Neuronal stem cell (in vitro differentiated cells): ENCODE results near the gene RNF113B.

ENCODE experiments used
- DNase-seq: peaks from one replicate; pipeline ENCODE4 v3.0.0-alpha.2; 2013; ENCODE audit warnings: low spot score
- H2AFZ ChIP-seq: one replicate; pipeline ENCODE4 v1.6.1; 2013; ENCODE audit warnings: mild to moderate bottlenecking, low read length, inconsistent platforms
- H2AK5ac ChIP-seq: 2 replicates; pipeline ENCODE4 v1.6.1; 2013; ENCODE audit warnings: low read depth, mild to moderate bottlenecking, inconsistent platforms, low read length, moderate library complexity, mixed read lengths
- H2BK120ac ChIP-seq: 2 replicates; pipeline ENCODE4 v1.6.1; 2013; ENCODE audit warnings: low read depth, mild to moderate bottlenecking, inconsistent platforms, low read length, moderate library complexity, mixed read lengths
- H2BK12ac ChIP-seq: one replicate; pipeline ENCODE4 v1.6.1; 2013; ENCODE audit warnings: low read length, inconsistent platforms
- H2BK15ac ChIP-seq: 2 replicates; pipeline ENCODE4 v1.6.1; 2013; ENCODE audit warnings: mild to moderate bottlenecking, low read length, inconsistent platforms, mixed read lengths
- H2BK5ac ChIP-seq: one replicate; pipeline ENCODE4 v1.6.1; 2013; ENCODE audit warnings: inconsistent platforms, mild to moderate bottlenecking, low read length, moderate library complexity
- H3K14ac ChIP-seq: one replicate; pipeline ENCODE4 v1.6.1; 2013; ENCODE audit warnings: low read length, inconsistent platforms
- H3K18ac ChIP-seq: 2 replicates; pipeline ENCODE4 v1.6.1; 2013; ENCODE audit warnings: low read length, inconsistent platforms
- H3K23ac ChIP-seq: 2 replicates; pipeline ENCODE4 v1.6.1; 2013; ENCODE audit warnings: low read depth, mild to moderate bottlenecking, mixed read lengths, low read length, inconsistent platforms; ENCODE audit not compliant: poor library complexity
- H3K27ac ChIP-seq: replicated peaks from 3 replicates; pipeline ENCODE4 v1.5.1; 2013; ENCODE audit warnings: low read length, inconsistent platforms
- H3K27me3 ChIP-seq, 3 experiments: 2 replicates each; pipeline ENCODE4 v1.6.1; 2013; ENCODE audit warnings: low read length in 3 of 3, mild to moderate bottlenecking in 2 of 3, inconsistent platforms in 1 of 3, low read depth in 1 of 3, mixed read lengths in 1 of 3, moderate library complexity in 1 of 3; ENCODE audit not compliant: control insufficient read depth in 3 of 3, insufficient read depth in 3 of 3
- H3K36me3 ChIP-seq, 2 donors: replicated peaks in 1 of 2; 2 replicates each; pipeline ENCODE4 v1.6.1; 2013; ENCODE audit warnings: low read length in 2 of 2; ENCODE audit not compliant: control insufficient read depth in 2 of 2, insufficient read depth in 2 of 2
- H3K4ac ChIP-seq: 2 replicates; pipeline ENCODE4 v1.6.1; 2013; ENCODE audit warnings: inconsistent platforms, mild to moderate bottlenecking, low read length, moderate library complexity
- H3K4me1 ChIP-seq, 2 donors: 1 replicate in 1 of 2; 2 replicates in 1 of 2; pipeline ENCODE4 v1.6.1; 2013; ENCODE audit warnings: low read length in 2 of 2, low read depth in 1 of 2; ENCODE audit not compliant: control insufficient read depth in 2 of 2, insufficient read depth in 1 of 2
- H3K4me2 ChIP-seq: one replicate; pipeline ENCODE4 v1.6.1; 2013; ENCODE audit warnings: mild to moderate bottlenecking, low read length, inconsistent platforms; ENCODE audit not compliant: insufficient read depth, poor library complexity, severe bottlenecking
- H3K4me3 ChIP-seq, 2 donors: 2 replicates each; pipeline ENCODE4 v1.5.1; 2013; ENCODE audit warnings: low read length in 2 of 2, mild to moderate bottlenecking in 2 of 2, inconsistent platforms in 1 of 2, moderate library complexity in 1 of 2
- H3K79me1 ChIP-seq: one replicate; pipeline ENCODE4 v1.6.1; 2013; ENCODE audit warnings: low read depth, mild to moderate bottlenecking, inconsistent platforms, low read length, moderate library complexity
- H3K9ac ChIP-seq: one replicate; pipeline ENCODE4 v1.6.1; 2013; ENCODE audit warnings: mild to moderate bottlenecking, low read depth, low read length, inconsistent platforms; ENCODE audit not compliant: poor library complexity
- H3K9me3 ChIP-seq, 2 donors: replicated peaks in 1 of 2; 2 replicates each; pipeline versions ENCODE3 to v1.6.1; 2013; ENCODE audit warnings: low read length in 2 of 2, mild to moderate bottlenecking in 2 of 2, inconsistent platforms in 1 of 2, low read depth in 1 of 2, mixed read lengths in 1 of 2, moderate library complexity in 1 of 2; ENCODE audit not compliant: control insufficient read depth in 2 of 2, insufficient read depth in 1 of 2
- H4K8ac ChIP-seq: one replicate; pipeline ENCODE4 v1.6.1; 2013; ENCODE audit warnings: low read depth, mild to moderate bottlenecking, inconsistent platforms, low read length, moderate library complexity
- H4K91ac ChIP-seq: one replicate; pipeline ENCODE4 v1.6.1; 2013; ENCODE audit warnings: low read length, low read depth, mild to moderate bottlenecking, inconsistent platforms; ENCODE audit not compliant: poor library complexity
- WGBS, 2 donors: extraction: QIAGEN DNeasy Blood & Tissue Kit; methylation state at CpG; one replicate each; pipeline ENCODE4 v1.1.7; 2013; ENCODE audit warnings: missing lambda C conversion rate in 2 of 2, mixed read lengths in 1 of 2; ENCODE audit not compliant: insufficient read length in 2 of 2, insufficient replicate concordance in 1 of 2; ENCODE audit errors: extremely low coverage in 2 of 2; 5-methylcytosine and 5-hydroxymethylcytosine counted together

The RNF113B gene

GRCh38 chr13:98180092-98180491, 3.0 kb upstream of the RNF113B start:
- Histone ChIP-seq H4K8ac (no peak overlapping the region), H4K91ac (no peak overlapping the region), H3K4me3 (no peak overlapping the region), H2BK15ac (no peak overlapping the region), H3K4me1 (peaks cover 0 to 2% of the 10 kb centered on the region in 2 donors), H3K27me3 (no peaks in the 10 kb centered on the region), H3K23ac (no peak overlapping the region), H3K18ac (no peak overlapping the region), H2BK12ac (no peak overlapping the region), H2BK5ac (no peak overlapping the region), H2BK120ac (no peak overlapping the region), H3K14ac (no peak overlapping the region), H3K27ac (no peak overlapping the region), H3K4me2 (no peak overlapping the region), H3K9ac (no peak overlapping the region), H3K4ac (no peak overlapping the region), H2AK5ac (no peak overlapping the region), H3K36me3 (peaks cover 5 to 10% of the 10 kb centered on the region in 2 donors), H2AFZ (no peak overlapping the region), H3K79me1 (peaks cover 15% of the 10 kb centered on the region), H3K9me3 (peaks cover 2 to 17% of the 10 kb centered on the region in 2 donors)
- DNase-seq, result no peak
- WGBS, 2 donors, result no CpG with 5 or more reads among the region's 3 CpGs

GRCh38 chr13:98175823-98176222, 1.2 kb downstream of the RNF113B start:
- no peak overlapping the region for H3K27ac ChIP-seq
- H3K4ac ChIP-seq, result no peak overlapping the region
- H3K14ac ChIP-seq, result no peak overlapping the region
- H4K91ac ChIP-seq, result no peak overlapping the region
- H2AK5ac ChIP-seq, result no peak overlapping the region
- H3K9ac ChIP-seq, result no peak overlapping the region
- peaks cover 2 to 17% of the 10 kb centered on the region in 2 donors for H3K9me3 ChIP-seq
- no peak overlapping the region for H2BK5ac ChIP-seq
- no peak overlapping the region for H2AFZ ChIP-seq
- H3K79me1 ChIP-seq, result peaks cover 15% of the 10 kb centered on the region
- H4K8ac ChIP-seq, result no peak overlapping the region
- H3K23ac ChIP-seq, result no peak overlapping the region
- H2BK120ac ChIP-seq, result no peak overlapping the region
- no CpG with 5 or more reads among the region's 3 CpGs for WGBS, 2 donors
- H3K18ac ChIP-seq, result no peak overlapping the region
- peaks cover 22 to 32% of the 10 kb centered on the region in 2 donors for H3K4me1 ChIP-seq
- H3K4me2 ChIP-seq, result no peak overlapping the region
- peaks cover 5 to 13% of the 10 kb centered on the region in 2 donors for H3K36me3 ChIP-seq
- H3K4me3 ChIP-seq, result no peak overlapping the region
- DNase-seq, result no peak
- H3K27me3 ChIP-seq, result no peaks in the 10 kb centered on the region
- no peak overlapping the region for H2BK12ac ChIP-seq
- H2BK15ac ChIP-seq, result no peak overlapping the region

- Histone ChIP-seq H2BK12ac (no peak overlapping the region), H4K8ac (no peak overlapping the region), H3K18ac (no peak overlapping the region), H3K4me3 (no peak overlapping the region), H2BK5ac (no peak overlapping the region), H3K27me3 (no peaks in the 10 kb centered on the region), H2AK5ac (no peak overlapping the region), H3K27ac (no peak overlapping the region), H3K14ac (no peak overlapping the region), H2BK15ac (no peak overlapping the region), H3K36me3 (peaks cover 5 to 14% of the 10 kb centered on the region in 2 donors), H3K9me3 (peaks cover 2 to 17% of the 10 kb centered on the region in 2 donors), H2BK120ac (no peak overlapping the region), H3K4me1 (peaks cover 22 to 32% of the 10 kb centered on the region in 2 donors), H4K91ac (no peak overlapping the region), H3K4ac (no peak overlapping the region), H3K79me1 (peaks cover 12% of the 10 kb centered on the region), H3K23ac (no peak overlapping the region), H2AFZ (no peak overlapping the region), H3K4me2 (no peak overlapping the region), H3K9ac (no peak overlapping the region)
- DNase-seq, result no peak
- WGBS, 2 donors, result no CpG with 5 or more reads among the region's 3 CpGs
Measured at GRCh38 chr13:98175043-98175442, 2.0 kb downstream of the RNF113B start.

- Histone ChIP-seq H3K27me3 (no peaks in the 10 kb centered on the region), H2BK15ac (no peak overlapping the region), H4K91ac (no peak overlapping the region), H3K9ac (no peak overlapping the region), H3K23ac (no peak overlapping the region), H3K18ac (no peak overlapping the region), H3K4me1 (peaks cover 22 to 32% of the 10 kb centered on the region in 2 donors), H2BK120ac (no peak overlapping the region), H4K8ac (no peak overlapping the region), H3K4me2 (no peak overlapping the region), H3K9me3 (peaks cover 2 to 16% of the 10 kb centered on the region in 2 donors), H3K36me3 (peaks cover 5 to 14% of the 10 kb centered on the region in 2 donors), H3K4me3 (no peak overlapping the region), H2BK12ac (no peak overlapping the region), H2BK5ac (no peak overlapping the region), H3K79me1 (peaks cover 11% of the 10 kb centered on the region), H2AFZ (no peak overlapping the region), H3K4ac (no peak overlapping the region), H3K27ac (no peak overlapping the region), H2AK5ac (no peak overlapping the region), H3K14ac (no peak overlapping the region)
- no CpG with 5 or more reads among the region's 7 CpGs for WGBS, 2 donors
- no peak for DNase-seq
Measured at GRCh38 chr13:98174307-98174706, 2.8 kb downstream of the RNF113B start.
